GM19193 (cell line): Measurements from ENCODE around the gene DNMT3A.

ENCODE experiments used
- POLR2A ChIP-seq: IDR thresholded peaks from 4 replicates; pipeline ENCODE4 v1.6.1; 2011; ENCODE audit not compliant: insufficient read depth, insufficient read length; ENCODE audit errors: extremely low read depth

DNMT3A gene

DNA sequence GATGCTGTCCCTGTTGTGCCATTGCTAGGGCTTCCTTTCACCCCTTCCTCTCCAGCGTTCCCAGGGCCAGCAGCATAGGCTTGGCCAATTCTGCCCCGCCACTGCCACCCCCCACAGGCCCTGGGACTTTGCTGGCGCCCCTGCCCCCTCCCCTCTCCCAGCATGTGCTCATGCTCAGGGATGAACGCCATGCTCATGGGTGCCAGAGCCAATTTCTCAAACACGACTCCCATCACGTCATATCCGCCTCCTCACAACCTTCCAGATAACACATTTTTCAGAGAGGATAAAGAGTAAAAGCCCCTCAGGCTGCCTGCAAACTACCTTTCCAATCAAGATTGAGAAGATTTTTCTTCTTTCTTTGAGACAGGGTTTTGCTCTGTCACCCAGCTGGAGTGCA is 48.6 kb downstream of the DNMT3A start:
- TF ChIP-seq POLR2A = no peak

DNA sequence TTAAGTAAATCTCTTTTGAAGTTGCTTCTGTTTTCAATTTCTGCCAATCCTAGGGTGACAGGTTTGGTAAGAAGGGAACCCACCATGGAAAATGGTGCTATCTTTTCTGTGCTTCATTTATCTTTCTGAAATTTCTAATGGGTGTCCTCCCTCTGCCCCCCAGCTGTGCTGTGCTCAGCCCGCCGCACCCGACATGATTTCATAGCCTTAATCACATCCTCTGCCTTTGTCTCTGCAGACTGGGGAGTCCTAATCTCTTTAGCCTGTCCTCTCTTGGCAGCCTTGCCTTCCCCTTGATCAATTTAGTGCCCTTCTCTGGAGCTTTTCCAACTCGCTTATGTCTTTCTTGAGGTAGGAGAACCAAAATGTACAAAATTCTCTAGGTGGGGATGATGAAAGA is 49.3 kb downstream of the DNMT3A start:
- no peak for TF ChIP-seq POLR2A

- no peak for TF ChIP-seq POLR2A
Observed at GRCh38 chr2:25290811-25291495, 50.8 kb downstream of the DNMT3A start.

DNA sequence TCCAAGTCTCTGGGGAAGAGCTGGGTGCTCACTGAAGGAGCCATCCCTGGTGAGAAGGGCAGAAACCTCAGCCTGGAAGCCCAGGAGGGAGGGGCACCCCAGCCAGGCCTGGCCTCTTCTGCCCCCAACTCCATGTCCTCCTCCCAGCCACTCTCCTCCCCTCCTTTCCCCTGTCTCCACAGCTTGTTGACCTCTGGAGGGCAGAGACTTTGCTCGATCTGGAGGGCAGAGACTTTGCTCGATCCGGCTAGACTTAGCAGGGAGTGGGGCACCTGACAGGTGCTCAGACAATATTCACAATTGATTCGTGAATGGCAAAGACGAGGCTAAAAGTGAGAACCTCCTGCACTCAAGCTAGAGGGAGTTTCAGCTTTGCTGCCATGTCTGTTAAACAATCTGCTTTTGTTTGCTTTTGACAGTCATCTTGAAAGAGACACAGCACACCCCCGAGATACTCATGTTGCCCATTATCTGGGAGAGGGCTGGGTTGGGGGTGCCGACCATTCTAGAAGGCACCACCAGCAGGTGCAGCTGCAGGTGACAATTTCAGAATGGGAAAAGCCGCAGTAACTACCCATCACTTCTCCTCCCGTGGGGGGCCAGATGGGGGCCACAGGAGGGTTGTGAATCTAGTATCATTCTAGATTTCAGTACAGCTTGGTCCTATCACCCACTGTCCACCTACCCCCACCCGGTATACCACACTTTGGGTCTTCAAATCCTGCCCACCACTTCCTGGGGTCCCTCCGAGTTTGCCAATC is 54.8 kb downstream of the DNMT3A start:
- TF ChIP-seq POLR2A = no peak

DNA sequence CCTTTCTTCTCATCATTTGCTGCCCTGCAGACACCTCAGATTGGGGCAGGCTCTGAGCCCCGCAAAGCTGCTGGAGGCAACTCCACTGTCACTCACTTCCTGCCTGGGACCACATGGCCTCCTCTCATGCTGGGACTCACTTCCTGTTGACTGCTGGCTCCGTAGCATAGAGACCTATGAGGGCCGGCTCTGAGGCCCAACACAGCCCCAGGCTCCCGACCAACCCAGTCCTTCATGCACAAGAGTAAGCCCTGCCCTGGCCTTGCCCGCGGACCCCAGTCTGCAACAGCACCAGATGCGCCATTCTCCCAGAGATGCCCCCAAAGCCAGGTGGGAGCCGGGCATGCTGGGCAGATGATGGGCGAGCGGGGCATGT is 55.7 kb downstream of the DNMT3A start:
- TF ChIP-seq POLR2A = peak; percentile 51

DNA sequence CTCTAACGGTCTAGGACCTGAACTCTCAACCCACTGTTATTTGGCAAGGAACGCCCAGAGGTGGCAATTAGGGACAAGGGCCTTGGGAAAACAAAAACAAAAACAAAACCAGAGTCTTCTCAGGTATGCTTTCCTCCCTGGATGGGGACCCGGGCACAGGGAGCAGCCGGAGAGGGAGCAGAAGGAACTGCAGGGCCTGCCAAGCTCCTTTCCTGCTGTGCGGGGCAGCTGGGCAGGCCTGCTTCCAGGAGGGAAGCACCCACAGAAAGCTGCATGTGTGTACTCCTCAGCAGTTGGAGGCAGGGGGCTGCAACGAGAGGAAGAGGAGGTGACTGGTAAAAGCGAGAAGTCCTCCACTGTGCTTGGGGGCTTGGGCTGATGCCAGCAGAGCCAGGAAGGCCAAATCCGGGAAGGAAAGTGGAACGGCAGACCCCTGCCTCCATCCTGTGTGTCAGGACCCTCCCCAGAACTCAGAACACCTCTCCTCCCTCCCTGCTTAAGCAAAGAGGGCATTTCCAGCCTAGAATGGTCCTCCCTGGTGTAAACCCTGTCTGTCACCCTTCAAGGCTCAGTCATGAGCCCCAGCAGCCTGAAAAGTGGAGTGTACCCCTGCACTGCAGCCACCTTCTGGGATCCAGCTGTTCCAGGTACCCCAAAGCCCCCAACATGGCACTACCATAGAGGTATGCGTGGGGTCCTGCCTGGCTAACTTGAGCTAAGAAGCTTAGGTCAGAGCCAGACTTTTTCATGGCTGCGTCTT is 56.3 kb downstream of the DNMT3A start:
- no peak for TF ChIP-seq POLR2A

DNA sequence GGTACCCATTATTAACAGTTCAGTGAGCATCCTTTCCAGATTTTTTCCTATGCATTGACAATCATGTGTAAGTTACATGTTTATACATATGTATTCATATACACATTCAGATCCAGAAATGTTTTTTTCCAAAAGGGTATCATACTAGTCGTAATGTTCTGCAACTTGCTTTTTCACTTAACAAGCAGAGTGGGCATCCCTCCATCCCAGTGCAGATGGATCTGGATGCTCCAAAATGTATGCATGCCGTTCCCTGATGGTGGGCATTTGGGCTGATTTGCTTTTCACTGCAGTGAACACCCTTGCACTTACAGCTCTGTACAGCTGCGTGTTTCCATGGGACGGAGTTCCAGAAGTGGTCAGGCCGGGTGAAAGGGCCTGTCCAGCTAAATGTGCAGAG is 57.0 kb downstream of the DNMT3A start:
- TF ChIP-seq POLR2A = no peak

DNA sequence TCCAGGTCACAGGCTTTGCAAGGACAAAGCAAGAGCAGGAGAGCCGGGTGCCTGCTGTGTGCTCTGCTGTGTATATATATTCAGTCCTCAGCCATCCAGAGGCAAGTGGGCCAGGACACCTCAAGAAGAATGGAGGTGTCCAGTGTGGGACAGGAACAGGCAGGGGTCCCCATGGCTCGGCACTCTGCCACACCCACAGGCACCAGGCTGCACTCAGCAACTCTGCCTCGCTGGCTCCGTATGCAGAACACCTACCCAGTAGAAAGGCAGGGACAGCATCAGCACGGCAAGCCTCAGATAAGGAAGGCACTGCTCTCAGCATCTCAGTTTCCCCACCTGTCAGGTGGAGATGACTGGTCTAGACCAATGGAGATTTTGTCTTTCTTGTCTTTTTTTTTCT is 57.8 kb downstream of the DNMT3A start:
- TF ChIP-seq POLR2A = no peak

DNA sequence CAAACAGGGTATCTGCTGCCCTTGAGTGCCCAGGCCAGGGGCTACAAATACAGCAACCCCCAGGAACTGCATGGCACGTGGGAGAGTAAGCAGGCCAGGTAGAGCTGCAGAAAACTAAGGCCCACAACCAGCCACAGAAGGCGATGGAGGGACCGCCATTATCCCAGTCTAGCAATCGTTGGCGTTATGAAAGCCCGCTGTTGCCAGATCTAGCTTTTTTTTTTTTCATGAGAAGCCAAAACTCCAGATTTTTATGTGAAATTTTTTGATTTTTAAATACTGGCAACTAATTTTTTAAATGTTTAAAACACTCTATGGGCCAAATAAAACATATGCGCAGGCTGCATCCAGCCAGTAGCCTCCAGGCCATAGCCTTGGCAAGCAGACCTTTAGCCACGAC is 59.8 kb downstream of the DNMT3A start:
- TF ChIP-seq POLR2A = no peak

DNA sequence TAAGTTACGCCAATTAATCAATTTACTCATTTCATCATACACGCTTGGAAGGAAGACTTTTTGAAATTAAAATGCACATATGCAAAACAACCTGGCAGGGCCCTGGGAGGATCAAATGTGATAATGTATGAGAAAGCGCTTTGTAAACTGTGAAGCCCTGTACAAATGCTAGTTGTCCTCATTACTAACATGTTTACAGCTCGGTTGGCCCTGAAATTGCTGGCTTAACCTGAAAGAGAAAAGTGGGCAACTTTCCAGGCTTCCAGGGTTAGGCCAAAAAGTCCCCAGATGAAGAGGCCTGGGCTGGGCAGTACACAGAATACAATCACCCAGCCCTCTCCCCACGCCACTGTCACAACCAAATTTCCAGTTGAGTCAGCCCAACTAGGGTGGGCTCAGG is 60.2 kb downstream of the DNMT3A start:
- no peak for TF ChIP-seq POLR2A

GRCh38 chr2:25280051-25280687 is 61.6 kb downstream of the DNMT3A start:
- no peak for TF ChIP-seq POLR2A

DNA sequence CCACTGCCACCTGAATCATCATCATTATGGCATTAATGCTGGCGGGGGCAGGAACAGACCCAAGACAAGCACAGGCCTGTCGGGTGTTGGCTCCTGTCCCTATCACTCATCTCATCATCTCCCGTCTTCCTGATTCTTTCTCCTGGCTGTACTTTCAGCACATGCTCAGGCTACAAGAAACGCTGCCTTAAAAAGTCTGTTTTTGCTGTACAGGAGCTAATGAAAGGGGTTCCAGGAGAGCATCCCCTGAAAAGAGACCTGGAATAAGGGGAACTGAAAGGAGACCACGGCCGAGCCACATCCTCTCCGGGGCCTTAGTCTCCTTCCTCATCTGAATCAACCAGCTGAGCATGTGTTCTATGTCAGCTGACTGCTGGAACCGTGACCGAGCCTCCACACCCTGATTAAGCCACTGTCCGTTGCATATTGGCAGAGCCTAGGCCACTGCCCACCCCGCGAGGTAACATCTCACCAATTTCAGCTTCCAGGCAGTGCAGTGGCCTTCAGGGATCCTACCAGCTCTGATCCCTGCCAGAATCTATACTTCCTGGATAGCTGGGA is 62.6 kb downstream of the DNMT3A start:
- TF ChIP-seq POLR2A = peak; percentile 57

- peak; percentile 54 for TF ChIP-seq POLR2A
Observed at GRCh38 chr2:25276569-25277465, 64.9 kb downstream of the DNMT3A start.

DNA sequence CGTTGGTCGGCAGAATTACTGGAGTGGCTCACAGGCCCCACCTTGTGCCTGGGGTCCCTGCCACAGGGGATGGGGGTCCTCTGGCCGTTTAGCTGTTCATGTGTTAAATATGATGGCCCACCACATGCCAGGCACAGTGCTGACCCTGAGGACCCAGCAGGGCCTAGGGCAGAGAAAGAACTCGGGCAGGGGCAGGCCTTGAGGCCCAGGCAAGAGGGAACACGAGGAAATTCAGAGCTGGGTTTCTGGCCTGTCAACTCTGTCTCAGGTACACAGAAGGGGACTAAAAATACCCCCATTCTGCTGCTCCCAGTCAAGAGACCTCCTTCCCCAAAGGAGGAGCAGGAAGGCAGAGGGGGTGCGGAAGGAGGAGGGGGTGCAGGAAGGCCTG is 66.2 kb downstream of the DNMT3A start:
- peak; percentile 14 for TF ChIP-seq POLR2A
